GM12892 (cell line): ENCODE data around the gene NEDD4L.

Experiments used
- POLR2A ChIP-seq: IDR thresholded peaks from 2 replicates; pipeline ENCODE4 v1.6.1; 2011; ENCODE audit warnings: low read depth, low read length, control low read depth
- POLR2AphosphoS5 ChIP-seq: IDR thresholded peaks from 2 replicates; pipeline ENCODE4 v1.6.1; 2011; ENCODE audit warnings: low read depth, low read length, control low read depth
- TAF1 ChIP-seq: IDR thresholded peaks from 2 replicates; pipeline ENCODE4 v1.6.1; 2011; ENCODE audit warnings: low read depth, mild to moderate bottlenecking, control low read depth, low read length, borderline replicate concordance

DNA sequence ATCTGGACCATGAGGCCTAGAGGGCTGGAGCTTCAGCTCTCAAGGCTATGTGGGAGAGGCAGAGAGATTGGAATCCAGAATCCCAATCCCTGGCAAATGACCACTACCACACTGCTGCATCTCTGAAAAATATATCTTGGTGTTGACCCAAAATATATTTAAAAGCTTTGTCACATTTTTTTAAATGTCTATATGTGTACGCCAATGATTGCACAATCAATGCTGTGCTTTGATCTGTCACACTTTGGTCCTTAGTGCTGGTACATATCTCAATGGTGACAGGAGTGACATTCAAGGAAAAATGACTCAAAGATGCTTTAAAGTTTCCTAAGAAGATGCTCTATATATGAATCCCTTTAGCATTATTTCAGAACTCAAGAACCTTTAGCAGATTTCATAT, 31.7 kb upstream of the NEDD4L start:
- TF ChIP-seq POLR2AphosphoS5 (no peak), POLR2A (no peak), TAF1 (no peak)
